ENCODE data around the gene SYNE3. TPM values are rescaled to one million over a fixed set of nuclear protein-coding genes. Genes with fewer than 3 reads are reported as not detected.

The SYNE3 gene
- total and polyA plus RNA-seq, 3 donors from 2014 or later, result 8.3 to 38.9 (median 37.6) TPM

DNA sequence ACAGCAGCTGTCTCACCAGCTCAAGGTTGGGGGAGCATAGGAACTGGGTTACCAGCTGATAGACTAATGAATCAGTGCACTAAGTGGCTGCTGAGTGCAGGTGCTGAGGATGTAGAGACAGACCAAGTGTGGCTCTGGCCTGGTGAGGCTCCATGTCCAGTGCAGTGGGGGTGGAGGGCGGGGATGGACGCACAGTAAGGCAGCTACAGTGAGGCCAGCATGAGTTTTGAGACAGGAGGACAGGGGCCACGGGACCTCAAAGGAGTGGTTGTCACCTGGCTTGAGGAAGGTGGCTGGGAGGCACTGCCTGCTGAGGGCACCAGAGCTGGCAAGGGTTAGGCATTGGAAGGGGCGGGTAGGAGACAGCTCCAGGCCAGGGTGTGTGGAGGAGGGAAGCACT is 37.0 kb downstream of the SYNE3 start:
- H3K4me1 ChIP-seq, result peaks cover 25% of the 10 kb centered on the region
- intact Hi-C loops (cut with DNase I; ENCODE audit: low total_unique reads), result no loop called here
- TF ChIP-seq, protein P1, sequence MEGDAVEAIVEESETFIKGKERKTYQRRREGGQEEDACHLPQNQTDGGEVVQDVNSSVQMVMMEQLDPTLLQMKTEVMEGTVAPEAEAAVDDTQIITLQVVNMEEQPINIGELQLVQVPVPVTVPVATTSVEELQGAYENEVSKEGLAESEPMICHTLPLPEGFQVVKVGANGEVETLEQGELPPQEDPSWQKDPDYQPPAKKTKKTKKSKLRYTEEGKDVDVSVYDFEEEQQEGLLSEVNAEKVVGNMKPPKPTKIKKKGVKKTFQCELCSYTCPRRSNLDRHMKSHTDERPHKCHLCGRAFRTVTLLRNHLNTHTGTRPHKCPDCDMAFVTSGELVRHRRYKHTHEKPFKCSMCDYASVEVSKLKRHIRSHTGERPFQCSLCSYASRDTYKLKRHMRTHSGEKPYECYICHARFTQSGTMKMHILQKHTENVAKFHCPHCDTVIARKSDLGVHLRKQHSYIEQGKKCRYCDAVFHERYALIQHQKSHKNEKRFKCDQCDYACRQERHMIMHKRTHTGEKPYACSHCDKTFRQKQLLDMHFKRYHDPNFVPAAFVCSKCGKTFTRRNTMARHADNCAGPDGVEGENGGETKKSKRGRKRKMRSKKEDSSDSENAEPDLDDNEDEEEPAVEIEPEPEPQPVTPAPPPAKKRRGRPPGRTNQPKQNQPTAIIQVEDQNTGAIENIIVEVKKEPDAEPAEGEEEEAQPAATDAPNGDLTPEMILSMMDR (IDR thresholded peaks at IDR 0.05), result no peak
- no peak for TF ChIP-seq POLR2A (IDR thresholded peaks at IDR 0.05)

DNA sequence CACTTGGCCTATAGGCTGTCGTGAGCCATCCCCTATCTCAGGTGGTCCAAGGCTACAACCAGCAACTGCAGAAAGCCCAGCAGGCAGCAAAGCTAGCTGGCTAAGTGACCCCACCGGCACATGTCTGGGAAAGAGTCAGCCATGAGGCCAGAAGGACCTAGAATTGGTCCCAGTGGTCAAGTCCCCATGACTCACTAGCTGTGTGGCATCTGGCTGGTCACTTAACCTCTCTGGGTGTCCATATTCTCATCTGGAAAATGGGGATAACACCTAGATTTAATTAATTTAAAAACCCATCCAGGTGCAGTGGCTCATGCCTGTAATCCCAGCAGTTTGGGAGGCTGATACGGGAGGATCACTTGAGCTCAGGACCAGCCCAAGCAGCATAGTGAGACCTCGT is 37.6 kb downstream of the SYNE3 start:
- peaks cover 25% of the 10 kb centered on the region for H3K4me1 ChIP-seq
- DNase-seq, result no peak
- intact Hi-C loops (cut with DNase I; ENCODE audit: low total_unique reads), result no loop called here
- H3K27ac ChIP-seq, result no peak overlapping the region
- no peaks in the 10 kb centered on the region for H3K36me3 ChIP-seq (ENCODE audit: low read depth, missing control alignments)
- 96 to 99% methylated on average over 4 of the region's 4 CpGs for WGBS, 2 donors
- TF ChIP-seq POLR2A (IDR thresholded peaks at IDR 0.05), result no peak
- no peaks in the 10 kb centered on the region for H3K9me3 ChIP-seq
- H3K4me3 ChIP-seq, result no peak overlapping the region
- H3K27me3 ChIP-seq, result no peaks in the 10 kb centered on the region

More for the DNA sequence above, 37.0 kb downstream of the SYNE3 start:
- Histone ChIP-seq H3K27ac (no peak overlapping the region), H3K4me3 (no peak overlapping the region), H3K36me3 (ENCODE audit: low read depth, missing control alignments) (no peaks in the 10 kb centered on the region), H3K9me3 (no peaks in the 10 kb centered on the region), H3K27me3 (no peaks in the 10 kb centered on the region)
- WGBS, 2 donors, result 92 to 96% methylated on average over 4 of the region's 4 CpGs
- no peak for DNase-seq

DNA sequence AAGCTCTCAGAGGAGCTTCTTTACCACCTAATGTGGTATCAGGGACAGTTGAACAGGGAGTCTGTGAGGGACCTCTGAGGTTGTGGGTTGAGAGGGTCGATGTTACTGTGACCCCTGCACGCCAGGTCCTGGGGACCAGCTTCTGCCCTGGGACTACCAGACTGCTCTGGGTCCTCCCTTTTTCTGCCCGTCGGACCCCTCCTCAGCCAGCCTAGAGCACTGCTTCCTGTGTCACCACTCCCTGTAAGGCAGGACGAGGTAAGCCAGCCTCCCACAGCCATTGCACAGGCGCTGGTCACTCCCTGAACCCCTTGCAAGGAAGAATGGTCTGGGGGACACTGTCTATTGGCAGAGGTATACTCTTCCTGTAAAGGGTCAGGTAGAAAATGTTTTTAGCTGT is 38.1 kb downstream of the SYNE3 start:
- H3K9me3 ChIP-seq, result no peaks in the 10 kb centered on the region
- no peaks in the 10 kb centered on the region for H3K36me3 ChIP-seq (ENCODE audit: low read depth, missing control alignments)
- 82 to 100% methylated on average over 5 to 6 of the region's 6 CpGs for WGBS, 2 donors
- H3K27ac ChIP-seq, result no peak overlapping the region
- intact Hi-C loops (cut with DNase I; ENCODE audit: low total_unique reads), result no loop called here
- H3K27me3 ChIP-seq, result no peaks in the 10 kb centered on the region
- DNase-seq, result no peak
- peaks cover 25% of the 10 kb centered on the region for H3K4me1 ChIP-seq
- TF ChIP-seq POLR2A (IDR thresholded peaks at IDR 0.05), result no peak
- TF ChIP-seq, protein P1 (IDR thresholded peaks at IDR 0.05), result no peak
- no peak overlapping the region for H3K4me3 ChIP-seq

DNA sequence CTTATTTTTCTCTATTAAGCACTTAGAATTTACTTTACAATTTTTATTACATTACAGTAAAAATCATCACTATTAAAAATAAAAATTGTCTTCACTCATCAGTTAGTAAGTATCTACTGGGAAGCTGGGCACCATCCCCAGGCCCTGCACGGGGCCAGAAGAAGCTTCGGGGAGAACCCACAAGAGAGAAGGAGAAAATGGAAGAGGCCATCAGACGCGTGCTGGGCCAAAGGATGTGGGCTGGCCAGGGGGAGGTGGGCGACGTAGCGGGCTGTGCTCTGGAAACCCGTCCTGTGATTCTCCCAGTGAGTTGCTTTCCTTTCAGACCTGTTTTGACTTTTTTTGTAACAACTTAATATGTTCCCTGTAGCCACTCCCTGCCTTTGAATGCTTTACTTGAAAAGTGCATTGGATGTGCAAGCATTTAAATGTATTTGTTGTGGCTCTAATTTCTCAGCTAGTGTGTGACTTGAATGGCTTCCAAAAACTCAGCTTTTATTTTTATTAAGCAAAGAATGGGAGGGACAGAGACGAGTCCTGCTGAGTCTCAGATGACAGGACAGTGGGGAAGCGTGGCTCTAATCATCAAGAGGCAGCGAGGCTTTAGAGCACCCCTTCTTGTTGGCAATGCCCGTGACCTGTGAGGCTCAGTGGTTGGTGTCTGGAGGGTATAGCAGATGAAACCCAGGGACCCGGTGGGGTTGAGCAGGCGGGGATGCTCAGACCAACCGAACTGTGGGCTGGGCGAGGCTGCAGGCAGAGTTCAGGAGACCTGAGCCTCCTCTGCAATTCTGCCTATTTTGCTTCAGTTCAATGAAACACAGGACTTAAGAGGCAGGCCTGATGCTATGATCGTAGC is 38.8 kb downstream of the SYNE3 start:
- no peak for DNase-seq
- Histone ChIP-seq H3K4me1 (peaks cover 27% of the 10 kb centered on the region), H3K27ac (no peak overlapping the region), H3K9me3 (no peaks in the 10 kb centered on the region), H3K36me3 (ENCODE audit: low read depth, missing control alignments) (no peaks in the 10 kb centered on the region), H3K27me3 (no peaks in the 10 kb centered on the region), H3K4me3 (no peak overlapping the region)
- intact Hi-C loops (cut with DNase I; ENCODE audit: low total_unique reads), result no loop called here
- TF ChIP-seq, protein P1 (IDR thresholded peaks at IDR 0.05), result no peak
- WGBS, 2 donors, result 53 to 77% methylated on average over 17 of the region's 17 CpGs

DNA sequence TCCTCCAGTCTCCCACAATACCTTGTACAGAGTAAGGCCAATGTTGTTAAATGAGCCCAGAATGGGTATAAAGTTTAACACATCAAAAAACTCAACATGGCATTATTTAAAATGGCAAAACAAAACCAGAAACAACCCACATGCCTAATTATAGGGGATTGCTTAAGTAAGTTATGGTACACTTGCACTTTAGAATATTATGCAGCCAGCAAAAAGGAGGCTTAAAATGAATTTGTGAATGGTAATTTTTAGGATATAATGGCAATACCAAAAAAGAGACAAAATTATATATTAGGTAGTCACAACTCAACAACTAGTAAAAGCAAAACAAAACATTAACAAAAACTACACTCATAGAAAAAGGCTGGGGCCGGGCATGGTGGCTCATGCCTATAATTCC is 39.7 kb downstream of the SYNE3 start:
- no peak overlapping the region for H3K27ac ChIP-seq
- no peaks in the 10 kb centered on the region for H3K27me3 ChIP-seq
- H3K4me3 ChIP-seq, result no peak overlapping the region
- TF ChIP-seq POLR2A (IDR thresholded peaks at IDR 0.05), result no peak
- TF ChIP-seq, protein P1 (IDR thresholded peaks at IDR 0.05), result no peak
- DNase-seq, result no peak
- intact Hi-C loops (cut with DNase I; ENCODE audit: low total_unique reads), result no loop called here
- H3K36me3 ChIP-seq (ENCODE audit: low read depth, missing control alignments), result no peaks in the 10 kb centered on the region
- WGBS, 2 donors, result 92 to 100% methylated on average over 1 of the region's 1 CpG
- H3K9me3 ChIP-seq, result no peaks in the 10 kb centered on the region
- peaks cover 36% of the 10 kb centered on the region for H3K4me1 ChIP-seq
